OCI-LY1 (cell line): Measurements from ENCODE around the gene ZNF524.

Experiments used
- EZH2 ChIP-seq: fragments of 200-600 bp; sonication (generic), shearing (Covaris generic); IDR thresholded peaks from 2 replicates; pipeline ENCODE4 v1.8.0; 2017; ENCODE audit warnings: borderline replicate concordance, mixed run types, mild to moderate bottlenecking, antibody characterized with exemption, low read length, moderate library complexity, mixed read lengths
- TF ChIP-seq, protein P1 (sequence below): fragments of 200-600 bp; sonication (generic), shearing (Covaris generic); IDR thresholded peaks from 2 replicates; pipeline ENCODE4 v1.5.1; 2017; ENCODE audit warnings: mild to moderate bottlenecking, antibody characterized with exemption, low read length, moderate library complexity, mixed read lengths

DNA sequence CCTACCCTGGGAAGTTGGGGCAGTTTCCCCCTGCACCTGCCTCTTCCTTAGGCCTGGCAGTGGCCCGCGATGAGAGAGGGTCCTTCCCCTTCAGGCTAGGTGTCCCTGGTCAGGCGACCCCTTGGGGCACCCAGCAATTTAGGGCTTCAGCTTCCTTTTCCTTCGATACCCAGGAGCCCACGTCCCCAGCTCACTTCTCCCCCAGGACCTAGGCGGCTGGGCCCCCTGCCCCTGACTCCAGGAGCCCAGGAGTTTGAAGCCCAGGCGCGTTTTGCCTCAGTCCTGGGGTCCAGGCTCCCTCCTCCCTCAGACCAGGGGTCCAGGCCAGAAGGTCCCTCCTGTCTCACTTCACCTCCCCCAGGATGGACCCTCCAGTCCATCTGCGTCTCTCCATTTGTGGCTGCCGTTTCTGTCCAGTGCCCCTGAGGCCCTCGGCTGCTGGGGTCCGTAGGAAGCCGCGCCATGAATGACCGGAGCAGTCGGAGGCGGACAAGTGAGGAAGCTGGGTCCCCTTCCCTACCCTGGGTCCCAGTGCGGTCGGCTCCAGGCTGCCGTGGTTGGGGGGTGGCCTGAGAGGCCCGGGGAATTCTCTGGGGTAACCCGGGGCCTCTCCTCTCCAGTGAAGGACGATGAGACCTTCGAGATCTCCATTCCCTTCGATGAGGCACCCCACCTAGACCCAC lies 48.6 kb downstream of the ZNF524 start:
- TF ChIP-seq EZH2: no peak
- TF ChIP-seq, protein P1, sequence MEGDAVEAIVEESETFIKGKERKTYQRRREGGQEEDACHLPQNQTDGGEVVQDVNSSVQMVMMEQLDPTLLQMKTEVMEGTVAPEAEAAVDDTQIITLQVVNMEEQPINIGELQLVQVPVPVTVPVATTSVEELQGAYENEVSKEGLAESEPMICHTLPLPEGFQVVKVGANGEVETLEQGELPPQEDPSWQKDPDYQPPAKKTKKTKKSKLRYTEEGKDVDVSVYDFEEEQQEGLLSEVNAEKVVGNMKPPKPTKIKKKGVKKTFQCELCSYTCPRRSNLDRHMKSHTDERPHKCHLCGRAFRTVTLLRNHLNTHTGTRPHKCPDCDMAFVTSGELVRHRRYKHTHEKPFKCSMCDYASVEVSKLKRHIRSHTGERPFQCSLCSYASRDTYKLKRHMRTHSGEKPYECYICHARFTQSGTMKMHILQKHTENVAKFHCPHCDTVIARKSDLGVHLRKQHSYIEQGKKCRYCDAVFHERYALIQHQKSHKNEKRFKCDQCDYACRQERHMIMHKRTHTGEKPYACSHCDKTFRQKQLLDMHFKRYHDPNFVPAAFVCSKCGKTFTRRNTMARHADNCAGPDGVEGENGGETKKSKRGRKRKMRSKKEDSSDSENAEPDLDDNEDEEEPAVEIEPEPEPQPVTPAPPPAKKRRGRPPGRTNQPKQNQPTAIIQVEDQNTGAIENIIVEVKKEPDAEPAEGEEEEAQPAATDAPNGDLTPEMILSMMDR: no peak
